GM18951 (cell line): Measurements from ENCODE around the gene HTR1A.

Experiments
- POLR2A ChIP-seq: IDR thresholded peaks from 4 replicates; pipeline ENCODE4 v1.6.1; 2011; ENCODE audit warnings: mild to moderate bottlenecking; ENCODE audit not compliant: insufficient read length, insufficient read depth; ENCODE audit errors: extremely low read depth
- in situ Hi-C: fragments of 300-500 bp; cut with MboI; formaldehyde crosslinking; loops from one replicate; pipeline ENCODE4 v1.12.0; 2022; ENCODE audit warnings: low sequenced_read_pairs, mixed read lengths, inconsistent platforms; ENCODE audit not compliant: unreplicated experiment

Gene HTR1A

DNA sequence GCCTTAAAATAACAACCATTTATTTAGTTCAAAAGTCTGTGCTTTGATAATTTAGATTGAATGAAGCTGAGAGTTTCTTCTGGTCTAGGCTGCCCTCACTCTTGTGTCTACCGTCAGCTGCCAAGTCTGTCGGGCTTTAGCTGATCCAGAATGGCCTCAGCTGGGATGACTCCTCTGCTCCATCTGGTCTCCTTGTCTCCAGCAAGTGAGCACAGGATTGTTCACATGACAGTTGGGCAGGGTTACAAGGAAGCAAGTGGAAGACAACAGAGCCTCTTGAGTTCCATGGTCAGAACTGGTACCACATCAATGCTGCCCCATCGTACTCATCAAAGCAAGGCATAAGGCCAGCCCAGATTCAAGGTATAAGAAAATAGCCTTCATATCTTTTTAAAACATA is 9.0 kb downstream of the HTR1A start:
- no peak for TF ChIP-seq POLR2A
- in situ Hi-C loops: loop anchor here (25.0 kb wide), 1 partner anchor 566 kb away; no protein-coding TSS in a partner anchor

GRCh38 chr5:63935103-63935502 is 27.1 kb downstream of the HTR1A start:
- in situ Hi-C loops: no loop called here
- no peak for TF ChIP-seq POLR2A

DNA sequence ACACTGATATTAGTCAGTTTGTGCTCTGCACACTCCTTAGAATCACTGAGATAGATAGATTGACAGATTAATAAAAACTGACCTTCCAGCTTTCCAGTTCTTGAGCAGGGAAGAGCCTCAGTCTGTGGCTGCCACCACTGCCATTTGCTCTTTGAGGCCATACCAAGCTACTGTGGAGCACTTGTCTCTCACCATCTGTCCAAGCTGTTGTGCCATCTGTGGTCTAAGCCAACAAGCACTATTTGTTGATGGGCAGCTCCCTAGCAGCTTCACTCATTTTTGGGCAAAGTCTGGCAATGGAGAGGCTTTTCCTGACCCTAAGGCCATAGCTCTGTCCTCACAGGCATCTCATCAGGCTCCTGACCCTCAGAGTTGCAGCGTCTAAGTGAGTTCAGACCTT is 30.4 kb downstream of the HTR1A start:
- no peak for TF ChIP-seq POLR2A
- in situ Hi-C loops: no loop called here

- no peak for TF ChIP-seq POLR2A
These were observed 33.8 kb downstream of the HTR1A start for GRCh38 chr5:63928451-63928850.

DNA sequence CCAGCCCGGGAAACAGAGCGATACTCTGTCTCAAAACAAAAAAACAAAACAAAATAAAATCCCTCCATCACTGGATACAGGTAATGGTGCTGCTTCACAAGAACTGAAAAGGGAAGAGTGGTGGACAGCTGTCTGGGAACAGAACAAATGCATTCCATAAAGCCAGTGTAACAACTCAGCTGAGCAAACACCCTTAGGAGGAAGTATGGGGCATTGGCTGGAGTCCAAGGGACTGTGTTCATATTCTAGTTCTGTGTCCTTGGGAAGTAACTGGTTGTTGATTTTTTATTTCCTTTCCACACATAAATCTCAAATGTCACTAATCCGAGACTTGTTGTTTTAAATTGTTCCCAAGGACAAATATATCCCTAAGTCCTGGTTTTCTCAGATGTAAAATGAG is 38.3 kb downstream of the HTR1A start:
- TF ChIP-seq POLR2A: no peak
- in situ Hi-C loops: no loop called here

More at GRCh38 chr5:63928451-63928850, 33.8 kb downstream of the HTR1A start:
- in situ Hi-C loops: no loop called here

DNA sequence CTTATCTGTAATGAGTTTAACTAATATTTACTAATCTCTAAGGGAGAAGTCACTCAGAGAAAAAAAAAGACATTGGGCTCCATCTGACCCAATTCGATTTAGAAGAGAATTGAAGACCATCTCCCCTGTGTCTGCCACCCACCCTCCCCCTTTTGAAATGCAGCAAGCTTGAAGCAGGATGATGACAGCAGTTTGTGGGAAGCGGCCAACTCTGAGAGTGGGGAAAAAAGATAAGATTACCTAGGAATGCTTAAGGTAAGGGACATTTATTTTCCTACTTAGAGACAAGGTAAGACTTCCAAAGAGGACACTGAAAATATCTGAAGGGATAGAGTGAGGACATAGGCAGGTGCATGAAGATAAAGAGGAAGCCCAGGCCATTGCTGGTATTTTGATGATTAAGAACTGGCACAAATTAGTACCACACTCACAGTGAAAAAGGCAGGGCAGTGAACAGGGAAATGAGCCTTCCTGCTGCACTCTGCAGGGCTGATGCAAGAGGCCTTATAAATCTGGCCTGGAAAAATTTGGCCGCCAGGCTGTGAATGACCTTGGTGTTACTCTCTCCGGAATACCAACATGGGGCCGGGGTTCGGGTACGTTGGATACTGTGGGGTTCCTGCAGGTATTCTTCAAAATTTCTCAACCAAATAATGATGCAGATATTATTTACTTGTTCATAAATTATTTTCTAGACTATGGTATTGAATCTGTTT is 42.3 kb downstream of the HTR1A start:
- TF ChIP-seq POLR2A: no peak
- in situ Hi-C loops: no loop called here

DNA sequence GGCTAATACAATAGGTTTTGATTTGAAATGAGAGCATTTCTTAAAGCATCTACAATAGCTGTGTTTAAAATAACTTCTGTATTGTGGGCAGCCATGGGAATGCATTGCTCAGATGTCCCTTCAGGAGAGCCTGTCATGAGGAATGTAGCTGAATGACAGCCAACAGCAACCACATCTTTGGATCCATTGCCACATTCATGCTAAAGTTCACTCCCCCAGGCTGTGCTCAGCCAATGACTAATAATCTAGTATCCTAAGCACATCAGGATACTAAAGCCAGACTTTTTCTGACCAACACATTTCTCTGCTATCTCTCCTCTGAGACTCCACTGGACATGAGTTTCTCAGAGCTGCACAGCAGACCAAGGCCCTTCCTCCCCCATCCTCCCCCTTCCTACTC is 45.5 kb downstream of the HTR1A start:
- TF ChIP-seq POLR2A: no peak
- in situ Hi-C loops: no loop called here

DNA sequence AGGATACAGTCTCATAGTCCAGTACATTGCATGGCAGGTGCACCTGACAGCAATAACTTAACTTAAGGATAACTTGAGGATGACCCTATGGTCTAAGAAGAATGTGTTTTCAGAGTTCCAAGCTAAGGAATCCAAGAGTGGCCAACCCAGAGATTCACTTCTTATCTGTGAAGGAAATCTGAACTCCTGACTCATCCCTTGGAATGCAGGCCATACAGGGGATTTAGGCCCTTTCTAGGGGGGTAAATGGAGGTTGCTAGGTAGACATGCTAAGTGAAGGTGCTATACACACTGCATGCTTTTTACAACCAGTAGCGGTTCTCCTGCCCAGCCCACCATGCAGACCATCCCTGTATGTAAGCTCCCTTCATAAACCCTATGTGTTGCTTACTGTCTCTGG is 50.4 kb downstream of the HTR1A start:
- in situ Hi-C loops: no loop called here
- TF ChIP-seq POLR2A: no peak
